Measurements from ENCODE around the gene FARP1.

GRCh38 chr13:98099627-98100026 lies 43.3 kb upstream of the FARP1 start:
- TF ChIP-seq, protein P1, sequence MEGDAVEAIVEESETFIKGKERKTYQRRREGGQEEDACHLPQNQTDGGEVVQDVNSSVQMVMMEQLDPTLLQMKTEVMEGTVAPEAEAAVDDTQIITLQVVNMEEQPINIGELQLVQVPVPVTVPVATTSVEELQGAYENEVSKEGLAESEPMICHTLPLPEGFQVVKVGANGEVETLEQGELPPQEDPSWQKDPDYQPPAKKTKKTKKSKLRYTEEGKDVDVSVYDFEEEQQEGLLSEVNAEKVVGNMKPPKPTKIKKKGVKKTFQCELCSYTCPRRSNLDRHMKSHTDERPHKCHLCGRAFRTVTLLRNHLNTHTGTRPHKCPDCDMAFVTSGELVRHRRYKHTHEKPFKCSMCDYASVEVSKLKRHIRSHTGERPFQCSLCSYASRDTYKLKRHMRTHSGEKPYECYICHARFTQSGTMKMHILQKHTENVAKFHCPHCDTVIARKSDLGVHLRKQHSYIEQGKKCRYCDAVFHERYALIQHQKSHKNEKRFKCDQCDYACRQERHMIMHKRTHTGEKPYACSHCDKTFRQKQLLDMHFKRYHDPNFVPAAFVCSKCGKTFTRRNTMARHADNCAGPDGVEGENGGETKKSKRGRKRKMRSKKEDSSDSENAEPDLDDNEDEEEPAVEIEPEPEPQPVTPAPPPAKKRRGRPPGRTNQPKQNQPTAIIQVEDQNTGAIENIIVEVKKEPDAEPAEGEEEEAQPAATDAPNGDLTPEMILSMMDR (IDR thresholded peaks at IDR 0.05): no peak
- no peak for TF ChIP-seq POLR2A (IDR thresholded peaks at IDR 0.05)
